ENCODE data around the gene CD79A. TPM values are rescaled to one million over a fixed set of nuclear protein-coding genes. Genes with fewer than 3 reads are reported as not detected.

Gene CD79A
- total RNA-seq, 1 experiment from 2014 or later, result 0.82 TPM

GRCh38 chr19:41924151-41925145, 47.4 kb downstream of the CD79A start:
- Mint-ChIP-seq H3K36me3 (ENCODE audit: insufficient read depth, unreplicated experiment) (no peaks in the 10 kb centered on the region), H3K4me3 (ENCODE audit: unreplicated experiment) (no peak overlapping the region), H3K9me3 (ENCODE audit: unreplicated experiment) (no peaks in the 10 kb centered on the region), H3K27me3 (ENCODE audit: insufficient read depth, unreplicated experiment) (peaks cover 9% of the 10 kb centered on the region), H3K27ac (ENCODE audit: unreplicated experiment) (no peak overlapping the region), H3K4me1 (ENCODE audit: low read depth, unreplicated experiment) (peaks cover 20% of the 10 kb centered on the region)
- Histone ChIP-seq H3K4me3 (ENCODE audit: low read depth, low read length) (no peak overlapping the region), H3K4me1 (peaks cover 6% of the 10 kb centered on the region), H3K36me3 (ENCODE audit: control insufficient read depth, insufficient read depth, low read length) (no peaks in the 10 kb centered on the region), H3K27me3 (replicated peaks; ENCODE audit: control insufficient read depth, insufficient read depth, low read length) (no peaks in the 10 kb centered on the region; the same call in 1 of the 2 replicates), H3K9me3 (no peaks in the 10 kb centered on the region)
- TF ChIP-seq CTCF (IDR thresholded peaks at IDR 0.05; ENCODE audit: insufficient read depth in 1 of 2, low read depth in 1 of 2, low read length in 1 of 2, severe bottlenecking in 1 of 2, unreplicated experiment in 1 of 2), result no peak
- CTCF ChIA-PET, result interaction anchor here (0.6 kb wide), 1 partner anchor 14 kb away, joined by 4 read pairs; no protein-coding TSS in a partner anchor
- DNase-seq, result no peak
- intact Hi-C loops (cut with micrococcal nuclease; ENCODE audit: unreplicated experiment), result no loop called here
- BruUV-seq (replicated peaks), result no TSS peak
- POLR2A ChIA-PET, result no interaction called here

DNA sequence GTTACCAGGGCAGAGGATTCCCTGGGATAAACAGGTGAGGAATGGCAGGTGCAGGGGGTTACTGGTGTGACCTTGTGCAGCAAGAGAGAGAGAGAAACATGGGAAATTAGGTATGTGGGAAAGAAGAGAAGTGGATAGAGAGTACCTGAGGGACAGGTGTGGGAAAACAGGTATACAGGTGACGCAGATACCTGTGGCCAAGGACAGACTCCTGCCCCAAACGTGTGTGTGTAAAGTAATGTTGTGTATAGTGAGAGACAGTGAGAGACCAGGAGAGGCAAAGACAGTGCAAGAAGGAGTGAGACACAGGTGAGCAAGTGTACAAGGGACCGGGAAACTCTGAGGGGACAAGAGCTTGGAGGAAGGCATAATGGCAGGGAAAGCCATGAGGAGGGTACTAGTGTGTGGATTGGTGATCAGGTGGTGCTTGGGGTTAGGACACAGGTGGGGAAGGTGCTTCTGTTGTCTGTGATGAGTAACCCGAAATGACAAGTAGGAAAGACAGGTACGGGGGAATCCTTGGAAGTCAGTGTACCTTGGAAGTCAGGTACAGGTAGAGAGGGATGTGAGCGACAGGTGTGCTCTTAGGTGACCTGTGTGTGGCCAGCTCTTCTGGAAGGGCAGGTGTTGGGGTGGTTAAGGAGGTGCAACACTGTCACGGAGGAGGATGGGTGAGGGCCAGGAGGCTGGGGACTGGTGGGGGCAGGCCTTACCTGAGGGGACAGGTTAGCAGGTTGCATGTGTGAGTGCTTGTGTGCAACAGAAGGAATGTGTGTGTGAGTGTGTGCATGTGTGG, 48.3 kb downstream of the CD79A start:
- H3K9me3 ChIP-seq, result no peaks in the 10 kb centered on the region
- H3K36me3 ChIP-seq (ENCODE audit: control insufficient read depth, insufficient read depth, low read length), result no peaks in the 10 kb centered on the region
- peaks cover 16% of the 10 kb centered on the region for H3K4me1 ChIP-seq
- peaks cover 9% of the 10 kb centered on the region for H3K27me3 Mint-ChIP-seq (ENCODE audit: insufficient read depth, unreplicated experiment)
- ChIA-PET CTCF (no interaction called here), POLR2A (no interaction called here)
- intact Hi-C loops (cut with micrococcal nuclease; ENCODE audit: unreplicated experiment), result no loop called here
- H3K27me3 ChIP-seq (replicated peaks; ENCODE audit: control insufficient read depth, insufficient read depth, low read length), result no peaks in the 10 kb centered on the region; the same call in 1 of the 2 replicates
- H3K4me1 Mint-ChIP-seq (ENCODE audit: low read depth, unreplicated experiment), result peaks cover 20% of the 10 kb centered on the region
- no peak for DNase-seq
- no peak overlapping the region for H3K4me3 Mint-ChIP-seq (ENCODE audit: unreplicated experiment)
- no peak overlapping the region for H3K27ac Mint-ChIP-seq (ENCODE audit: unreplicated experiment)
- no peak for TF ChIP-seq CTCF (IDR thresholded peaks at IDR 0.05; ENCODE audit: insufficient read depth in 1 of 2, low read depth in 1 of 2, low read length in 1 of 2, severe bottlenecking in 1 of 2, unreplicated experiment in 1 of 2)
- no peak overlapping the region for H3K4me3 ChIP-seq (ENCODE audit: low read depth, low read length)
- H3K36me3 Mint-ChIP-seq (ENCODE audit: insufficient read depth, unreplicated experiment), result no peaks in the 10 kb centered on the region
- BruUV-seq (replicated peaks), result no TSS peak
- H3K9me3 Mint-ChIP-seq (ENCODE audit: unreplicated experiment), result no peaks in the 10 kb centered on the region

- Mint-ChIP-seq H3K9me3 (ENCODE audit: unreplicated experiment) (no peaks in the 10 kb centered on the region), H3K4me1 (ENCODE audit: low read depth, unreplicated experiment) (peaks cover 20% of the 10 kb centered on the region), H3K36me3 (ENCODE audit: insufficient read depth, unreplicated experiment) (no peaks in the 10 kb centered on the region), H3K27me3 (ENCODE audit: insufficient read depth, unreplicated experiment) (peaks cover 9% of the 10 kb centered on the region), H3K4me3 (ENCODE audit: unreplicated experiment) (no peak overlapping the region), H3K27ac (ENCODE audit: unreplicated experiment) (no peak overlapping the region)
- no peaks in the 10 kb centered on the region for H3K36me3 ChIP-seq (ENCODE audit: control insufficient read depth, insufficient read depth, low read length)
- no TSS peak for BruUV-seq (replicated peaks)
- intact Hi-C loops (cut with micrococcal nuclease; ENCODE audit: unreplicated experiment), result no loop called here
- no peak for TF ChIP-seq CTCF (IDR thresholded peaks at IDR 0.05; ENCODE audit: insufficient read depth in 1 of 2, low read depth in 1 of 2, low read length in 1 of 2, severe bottlenecking in 1 of 2, unreplicated experiment in 1 of 2)
- peaks cover 24% of the 10 kb centered on the region for H3K4me1 ChIP-seq
- no peak overlapping the region for H3K4me3 ChIP-seq (ENCODE audit: low read depth, low read length)
- ChIA-PET CTCF (no interaction called here), POLR2A (no interaction called here)
- no peak for DNase-seq
- no peaks in the 10 kb centered on the region; the same call in 1 of the 2 replicates for H3K27me3 ChIP-seq (replicated peaks; ENCODE audit: control insufficient read depth, insufficient read depth, low read length)
- no peaks in the 10 kb centered on the region for H3K9me3 ChIP-seq
These were observed 49.1 kb downstream of the CD79A start for GRCh38 chr19:41926028-41926762.
